ENCODE results near the gene EPHA6. TPM values are rescaled to one million over a fixed set of nuclear protein-coding genes. Genes with fewer than 3 reads are reported as not detected.

EPHA6 gene
- total and polyA plus RNA-seq, 12 donors: 0.21 to 0.88 (median 0.59) TPM; not detected in 3

DNA sequence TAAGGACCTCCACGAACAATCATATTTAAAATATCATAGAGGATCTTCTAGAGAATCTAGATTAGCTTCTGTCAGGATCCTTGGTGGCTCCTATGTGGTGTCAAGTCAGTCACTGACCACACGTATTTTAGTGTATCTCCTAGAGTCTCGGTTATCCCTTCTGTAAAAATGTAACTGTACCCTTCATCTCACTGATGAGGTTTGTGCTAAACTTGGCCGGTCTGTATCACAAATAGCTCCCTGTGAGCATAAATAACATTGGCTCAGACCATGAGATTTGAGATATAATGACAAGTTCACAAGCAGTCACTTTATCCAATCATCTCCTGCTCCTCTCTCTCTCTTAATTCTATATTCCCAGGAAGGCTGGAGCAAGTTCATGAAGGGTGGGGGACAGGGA is 856.6 kb downstream of the EPHA6 start:
- Histone ChIP-seq H3K36me3 (no peaks in the 10 kb centered on the region), H3K27me3 (no peaks in the 10 kb centered on the region), H3K4me3 (no peak overlapping the region), H3K9me3 (no peaks in the 10 kb centered on the region), H3K4me1 (no peaks in the 10 kb centered on the region), H3K27ac (no peak overlapping the region)
- DNase-seq (no peak), ATAC-seq (no peak)
- intact Hi-C loops (cut with DNase I): no loop called here
- 52 to 55% methylated on average over 4 of the region's 4 CpGs for WGBS, 2 donors
- TF ChIP-seq, protein P1, sequence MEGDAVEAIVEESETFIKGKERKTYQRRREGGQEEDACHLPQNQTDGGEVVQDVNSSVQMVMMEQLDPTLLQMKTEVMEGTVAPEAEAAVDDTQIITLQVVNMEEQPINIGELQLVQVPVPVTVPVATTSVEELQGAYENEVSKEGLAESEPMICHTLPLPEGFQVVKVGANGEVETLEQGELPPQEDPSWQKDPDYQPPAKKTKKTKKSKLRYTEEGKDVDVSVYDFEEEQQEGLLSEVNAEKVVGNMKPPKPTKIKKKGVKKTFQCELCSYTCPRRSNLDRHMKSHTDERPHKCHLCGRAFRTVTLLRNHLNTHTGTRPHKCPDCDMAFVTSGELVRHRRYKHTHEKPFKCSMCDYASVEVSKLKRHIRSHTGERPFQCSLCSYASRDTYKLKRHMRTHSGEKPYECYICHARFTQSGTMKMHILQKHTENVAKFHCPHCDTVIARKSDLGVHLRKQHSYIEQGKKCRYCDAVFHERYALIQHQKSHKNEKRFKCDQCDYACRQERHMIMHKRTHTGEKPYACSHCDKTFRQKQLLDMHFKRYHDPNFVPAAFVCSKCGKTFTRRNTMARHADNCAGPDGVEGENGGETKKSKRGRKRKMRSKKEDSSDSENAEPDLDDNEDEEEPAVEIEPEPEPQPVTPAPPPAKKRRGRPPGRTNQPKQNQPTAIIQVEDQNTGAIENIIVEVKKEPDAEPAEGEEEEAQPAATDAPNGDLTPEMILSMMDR (IDR thresholded peaks at IDR 0.05): no peak

DNA sequence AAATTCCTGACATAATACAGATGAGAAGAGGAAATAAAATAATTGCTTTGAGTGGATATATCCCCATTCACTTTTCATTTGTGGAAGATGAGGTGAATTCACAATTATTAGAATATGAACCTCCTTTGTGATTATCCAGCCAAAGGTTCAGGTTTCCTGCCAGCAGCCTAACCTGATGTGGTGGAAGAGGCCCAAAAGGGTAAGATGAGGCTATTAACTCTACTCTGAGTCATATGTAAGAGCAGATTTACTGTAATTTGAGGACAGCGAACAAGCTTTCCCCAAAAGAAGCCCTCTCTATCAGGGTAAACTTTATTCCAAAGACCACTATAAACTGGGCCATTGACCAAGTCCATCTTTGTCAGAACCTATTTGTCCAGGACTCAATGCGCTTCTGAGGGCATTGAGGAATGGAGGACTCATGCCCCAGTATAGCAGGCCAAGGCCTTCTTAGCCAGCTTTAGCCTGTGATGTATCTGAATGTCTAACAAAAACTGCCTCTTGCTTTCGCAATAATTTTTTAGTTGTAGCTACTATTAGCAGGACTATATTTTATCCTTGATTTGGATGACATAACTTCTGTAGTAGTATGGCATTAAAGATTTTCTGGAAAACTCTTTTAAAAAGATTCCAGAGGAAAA is 859.1 kb downstream of the EPHA6 start:
- WGBS, 2 donors: 94 to 98% methylated on average over 3 of the region's 3 CpGs
- TF ChIP-seq, protein P1 (IDR thresholded peaks at IDR 0.05): no peak

DNA sequence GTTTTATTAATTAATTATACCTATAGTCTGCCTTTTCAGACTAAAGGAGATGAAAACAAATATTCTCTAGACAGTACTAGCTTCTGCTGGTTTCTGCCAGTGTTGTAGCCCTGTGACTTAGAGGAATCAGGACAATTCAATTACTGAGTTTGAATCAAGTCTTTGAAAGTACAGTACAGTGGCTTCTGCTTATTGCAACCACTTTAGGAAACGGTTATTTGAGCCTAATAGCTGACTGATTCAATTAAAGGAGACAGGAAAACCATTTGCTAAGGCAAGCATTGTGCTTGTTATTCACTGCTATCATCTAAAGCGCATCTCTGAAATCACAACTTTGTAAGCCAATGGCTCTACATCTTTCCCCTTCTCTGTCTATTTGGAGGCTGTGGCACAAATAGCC is 860.1 kb downstream of the EPHA6 start:
- no peaks in the 10 kb centered on the region for H3K9me3 ChIP-seq
- 71 to 79% methylated on average over 2 of the region's 2 CpGs for WGBS, 2 donors
- no peaks in the 10 kb centered on the region for H3K36me3 ChIP-seq
- intact Hi-C loops (cut with DNase I): no loop called here
- peaks cover 0 to under 1% (median 0%) of the 10 kb centered on the region in 9 donors for H3K4me1 ChIP-seq
- H3K4me3 ChIP-seq: no peak overlapping the region
- H3K27ac ChIP-seq: no peak overlapping the region
- no peak for ATAC-seq
- no peak for DNase-seq
- no peaks in the 10 kb centered on the region for H3K27me3 ChIP-seq
- TF ChIP-seq, protein P1 (IDR thresholded peaks at IDR 0.05): no peak

More for the DNA sequence above, 859.1 kb downstream of the EPHA6 start:
- Histone ChIP-seq H3K9me3 (no peaks in the 10 kb centered on the region), H3K27ac (no peak overlapping the region), H3K27me3 (no peaks in the 10 kb centered on the region), H3K4me3 (no peak overlapping the region), H3K36me3 (no peaks in the 10 kb centered on the region), H3K4me1 (no peaks in the 10 kb centered on the region)
- intact Hi-C loops (cut with DNase I): no loop called here
- no peak for DNase-seq
- ATAC-seq: no peak

DNA sequence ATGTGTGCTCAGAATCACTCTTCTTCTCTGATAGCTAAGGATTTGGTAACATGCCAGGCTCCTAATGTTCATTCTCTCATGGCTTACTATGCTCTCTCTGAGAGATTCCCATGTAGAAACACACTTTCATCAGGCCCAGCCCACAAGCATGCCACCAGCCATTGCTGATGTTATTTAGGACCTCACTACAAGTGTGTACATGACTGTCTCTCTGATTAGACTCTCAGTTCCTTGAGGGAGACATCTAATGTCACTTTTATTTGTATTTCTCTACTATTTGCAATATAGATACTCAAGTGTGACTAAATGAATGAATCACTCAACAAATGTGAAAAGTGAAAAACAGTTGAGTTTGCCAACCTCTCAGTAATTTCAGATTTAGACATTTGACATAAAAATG is 865.8 kb downstream of the EPHA6 start:
- TF ChIP-seq, protein P1 (IDR thresholded peaks at IDR 0.05): no peak
- Histone ChIP-seq H3K27me3 (no peaks in the 10 kb centered on the region), H3K4me1 (peaks cover 0 to 4% (median 0%) of the 10 kb centered on the region in 9 donors), H3K36me3 (no peaks in the 10 kb centered on the region), H3K9me3 (no peaks in the 10 kb centered on the region), H3K4me3 (no peak overlapping the region), H3K27ac (no peak overlapping the region)
- intact Hi-C loops (cut with DNase I): no loop called here
- no peak for ATAC-seq
- no peak for DNase-seq
